Calu3 (cell line): ENCODE measurements around the gene AGBL4. TPM values are rescaled to one million over a fixed set of nuclear protein-coding genes. Genes with fewer than 3 reads are reported as not detected.

ENCODE experiments used
- BruUV-seq: library from RNA; stranded (reverse); fragments of 400-500 nt; replicated peaks from 2 replicates; lab custom pipeline; 2021; lab: Mats Ljungman, UMichigan
- CTCF ChIA-PET: fragments of 300-600 bp; sonication (Branson Sonifier 250); formaldehyde crosslinking; loops from one replicate; lab custom pipeline; 2022; ENCODE audit warnings: antibody characterized with exemption; lab: Charles Lee
- DNase-seq: peaks from one replicate; pipeline ENCODE4 v3.0.0; 2022
- H3K27ac Mint-ChIP-seq: one replicate; pipeline ENCODE4 v1.8.0; 2022; ENCODE audit warnings: mixed read lengths; ENCODE audit not compliant: unreplicated experiment
- H3K27me3 Mint-ChIP-seq: one replicate; pipeline ENCODE4 v1.8.0; 2022; ENCODE audit warnings: mixed read lengths; ENCODE audit not compliant: unreplicated experiment
- H3K36me3 Mint-ChIP-seq: one replicate; pipeline ENCODE4 v1.8.0; 2022; ENCODE audit warnings: mild to moderate bottlenecking, moderate library complexity, mixed read lengths; ENCODE audit not compliant: insufficient read depth, unreplicated experiment
- H3K4me1 Mint-ChIP-seq: one replicate; pipeline ENCODE4 v1.8.0; 2022; ENCODE audit warnings: mild to moderate bottlenecking, low read depth, mixed read lengths; ENCODE audit not compliant: unreplicated experiment
- H3K4me3 Mint-ChIP-seq: one replicate; pipeline ENCODE4 v1.8.0; 2022; ENCODE audit warnings: mild to moderate bottlenecking, low read depth, moderate library complexity, mixed read lengths; ENCODE audit not compliant: unreplicated experiment
- H3K9me3 Mint-ChIP-seq: one replicate; pipeline ENCODE4 v1.8.0; 2022; ENCODE audit warnings: low read depth, mixed read lengths; ENCODE audit not compliant: unreplicated experiment
- CTCF ChIP-seq: fragments of 200-600 bp; IDR thresholded peaks from one replicate; pipeline ENCODE4 v1.8.0; 2022; ENCODE audit warnings: antibody characterized with exemption; ENCODE audit not compliant: unreplicated experiment
- intact Hi-C: fragments of 100-400 bp; cut with micrococcal nuclease; formaldehyde crosslinking; loops from one replicate; pipeline ENCODE4 v1.10.0; 2022; ENCODE audit not compliant: unreplicated experiment
- total RNA-seq: library from RNA; stranded (reverse); gene quantifications from 2 replicates; pipeline ENCODE4 v1.2.3, GENCODE V29; 2022

The AGBL4 gene
- total RNA-seq, 1 experiment from 2014 or later = not detected

GRCh38 chr1:48540587-48540986 lies 1483.2 kb downstream of the AGBL4 start:
- CTCF ChIA-PET = interaction anchor here (0.7 kb wide), 1 partner anchor 136 kb away, joined by 3 read pairs; no protein-coding TSS in a partner anchor
- TF ChIP-seq CTCF = no peak

GRCh38 chr1:48536477-48536876 lies 1487.3 kb downstream of the AGBL4 start:
- Mint-ChIP-seq H3K27ac (no peak overlapping the region), H3K36me3 (no peaks in the 10 kb centered on the region), H3K9me3 (no peaks in the 10 kb centered on the region), H3K4me3 (no peak overlapping the region), H3K27me3 (peaks cover 92% of the 10 kb centered on the region), H3K4me1 (peaks cover 7% of the 10 kb centered on the region)
- intact Hi-C loops = no loop called here
- DNase-seq = no peak
- BruUV-seq = no TSS peak
- no peak for TF ChIP-seq CTCF
- CTCF ChIA-PET = interaction anchor here (0.9 kb wide), 1 partner anchor 39 kb away, joined by 3 read pairs; no protein-coding TSS in a partner anchor

More at GRCh38 chr1:48540587-48540986, 1483.2 kb downstream of the AGBL4 start:
- no peak overlapping the region for H3K4me3 Mint-ChIP-seq
- intact Hi-C loops = no loop called here
- H3K36me3 Mint-ChIP-seq = no peaks in the 10 kb centered on the region
- BruUV-seq = no TSS peak
- no peak overlapping the region for H3K27ac Mint-ChIP-seq
- H3K4me1 Mint-ChIP-seq = no peaks in the 10 kb centered on the region
- H3K27me3 Mint-ChIP-seq = peaks cover 60% of the 10 kb centered on the region
- H3K9me3 Mint-ChIP-seq = no peaks in the 10 kb centered on the region
- no peak for DNase-seq

- H3K36me3 Mint-ChIP-seq = no peaks in the 10 kb centered on the region
- TF ChIP-seq CTCF = no peak
- no peak overlapping the region for H3K27ac Mint-ChIP-seq
- DNase-seq = no peak
- no peak overlapping the region for H3K4me3 Mint-ChIP-seq
- H3K9me3 Mint-ChIP-seq = no peaks in the 10 kb centered on the region
- CTCF ChIA-PET = no interaction called here
- intact Hi-C loops = no loop called here
- peaks cover 7% of the 10 kb centered on the region for H3K4me1 Mint-ChIP-seq
- BruUV-seq = no TSS peak
- peaks cover 73% of the 10 kb centered on the region for H3K27me3 Mint-ChIP-seq
Observed at GRCh38 chr1:48532976-48533375, 1490.8 kb downstream of the AGBL4 start.

DNA sequence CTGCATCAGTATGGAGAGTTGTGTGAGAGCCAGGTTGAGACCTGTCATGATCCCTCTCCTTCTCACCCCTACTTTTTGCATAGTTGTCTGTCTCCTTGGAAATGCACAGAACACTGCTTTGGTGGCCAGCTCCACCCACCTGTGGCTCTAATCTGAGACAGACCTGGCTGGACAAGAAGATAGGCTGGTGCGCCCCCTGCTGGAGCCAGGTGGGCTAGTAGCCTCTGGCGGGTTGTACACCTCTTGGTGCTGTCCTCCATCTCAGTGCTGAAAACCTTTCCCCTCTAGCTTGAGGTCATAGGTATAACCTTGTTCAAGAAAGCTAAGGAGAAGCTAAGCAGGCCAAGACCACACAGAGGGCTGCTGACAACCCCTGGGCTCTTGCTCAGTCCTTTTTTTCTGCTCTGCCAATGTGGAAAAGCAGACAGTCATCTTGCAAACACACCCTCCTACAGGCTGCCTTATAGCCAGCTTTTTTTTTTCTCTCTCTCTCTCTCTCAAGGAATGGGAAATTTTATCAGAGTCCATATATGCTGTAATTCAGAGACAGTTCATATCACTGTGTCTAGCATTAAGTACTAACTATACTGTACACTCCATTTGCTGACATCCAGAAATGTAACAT lies 1492.9 kb downstream of the AGBL4 start:
- H3K4me1 Mint-ChIP-seq = peaks cover 17% of the 10 kb centered on the region
- H3K9me3 Mint-ChIP-seq = no peaks in the 10 kb centered on the region
- intact Hi-C loops = no loop called here
- peak; percentile 67 for TF ChIP-seq CTCF
- CTCF ChIA-PET = interaction anchor here (1.1 to 1.2 kb wide), 2 partner anchors 33 to 422 kb away, joined by 3 to 5 read pairs; no protein-coding TSS in a partner anchor
- peak; percentile 82 for DNase-seq
- H3K4me3 Mint-ChIP-seq = no peak overlapping the region
- H3K36me3 Mint-ChIP-seq = no peaks in the 10 kb centered on the region
- no peak overlapping the region for H3K27ac Mint-ChIP-seq
- peaks cover 64% of the 10 kb centered on the region for H3K27me3 Mint-ChIP-seq
- no TSS peak for BruUV-seq
